CD14-positive monocyte (primary cell): ENCODE measurements around the gene MBNL2. TPM values are rescaled to one million over a fixed set of nuclear protein-coding genes. Genes with fewer than 3 reads are reported as not detected.
A peak's percentile ranks its signal among the peaks of the same experiment; 100 is the strongest.

Experiments
- DNase-seq, 3 donors: peaks; one replicate each; pipeline ENCODE4 v3.0.0-alpha.2; 2011 to 2022
- H2AFZ ChIP-seq: 2 replicates; pipeline ENCODE4 v1.6.0; 2012; ENCODE audit warnings: mild to moderate bottlenecking, low read depth, low read length, inconsistent platforms; ENCODE audit not compliant: insufficient read depth, poor library complexity, severe bottlenecking
- H3K27ac ChIP-seq, 2 donors: 1 replicate in 1 of 2; 2 replicates in 1 of 2; pipeline ENCODE4 v1.5.1; 2012 to 2013; ENCODE audit warnings: low read length in 2 of 2, control low read depth in 1 of 2, inconsistent platforms in 1 of 2, low read depth in 1 of 2, mild to moderate bottlenecking in 1 of 2
- H3K27me3 ChIP-seq, 2 donors: one replicate each; pipeline versions ENCODE4 v1.6.0 to v1.6.1; 2011 to 2013; ENCODE audit warnings: low read length in 2 of 2; ENCODE audit not compliant: control insufficient read depth in 2 of 2, insufficient read depth in 2 of 2
- H3K36me3 ChIP-seq, 2 donors: replicated peaks in 1 of 2; 1 replicate in 1 of 2; 2 replicates in 1 of 2; pipeline versions ENCODE4 v1.5.1 to v1.6.1; 2012 to 2013; ENCODE audit warnings: low read length in 2 of 2, control low read depth in 1 of 2, inconsistent platforms in 1 of 2, mild to moderate bottlenecking in 1 of 2; ENCODE audit not compliant: insufficient read depth in 2 of 2, control insufficient read depth in 1 of 2
- H3K4me1 ChIP-seq, 2 donors: 1 replicate in 1 of 2; 2 replicates in 1 of 2; pipeline versions ENCODE4 v1.5.1 to v1.6.1; 2012 to 2013; ENCODE audit warnings: low read length in 2 of 2, control low read depth in 1 of 2, inconsistent platforms in 1 of 2, mild to moderate bottlenecking in 1 of 2, moderate library complexity in 1 of 2; ENCODE audit not compliant: insufficient read depth in 2 of 2, control insufficient read depth in 1 of 2
- H3K4me2 ChIP-seq: replicated peaks from 2 replicates; pipeline ENCODE3; 2012; ENCODE audit warnings: low read length, moderate library complexity, mild to moderate bottlenecking; ENCODE audit not compliant: poor library complexity, severe bottlenecking; ENCODE audit errors: extremely low read depth
- H3K4me3 ChIP-seq, 3 experiments: fragments of 200-600 bp in 1 of 3; sonication (generic) in 1 of 3; replicated peaks in 1 of 3; 1 replicate in 2 of 3; 2 replicates in 1 of 3; pipeline ENCODE4 v1.5.1; 2011 to 2013; ENCODE audit warnings: low read length in 3 of 3, mild to moderate bottlenecking in 3 of 3, control low read depth in 2 of 3, low read depth in 2 of 3, inconsistent platforms in 1 of 3, moderate library complexity in 1 of 3
- H3K79me2 ChIP-seq: 2 replicates; pipeline ENCODE4 v1.6.0; 2012; ENCODE audit warnings: mild to moderate bottlenecking, control low read depth, inconsistent platforms, low read length, moderate library complexity; ENCODE audit not compliant: insufficient read depth
- H3K9ac ChIP-seq: 2 replicates; pipeline ENCODE4 v1.6.0; 2017; ENCODE audit warnings: low read length, mild to moderate bottlenecking; ENCODE audit not compliant: insufficient read depth, poor library complexity, severe bottlenecking
- H3K9me3 ChIP-seq, 2 donors: replicated peaks in 1 of 2; 1 replicate in 1 of 2; 2 replicates in 1 of 2; pipeline versions ENCODE4 v1.5.1 to v1.6.1; 2012 to 2013; ENCODE audit warnings: low read length in 2 of 2, control low read depth in 1 of 2; ENCODE audit not compliant: control insufficient read depth in 1 of 2, insufficient read depth in 1 of 2
- H4K20me1 ChIP-seq: 2 replicates; pipeline ENCODE4 v1.6.0; 2012; ENCODE audit warnings: mild to moderate bottlenecking, low read length, control low read depth, moderate library complexity; ENCODE audit not compliant: insufficient read depth
- H3K27ac Mint-ChIP-seq, 7 donors: one replicate each; pipeline ENCODE4 v1.8.0; 2020; ENCODE audit warnings: mild to moderate bottlenecking in 7 of 7, mixed read lengths in 7 of 7, moderate library complexity in 6 of 7, inconsistent platforms in 2 of 7
- H3K27me3 Mint-ChIP-seq, 3 donors: one replicate each; pipeline ENCODE4 v1.8.0; 2021 to 2022; ENCODE audit warnings: low read depth in 3 of 3, mild to moderate bottlenecking in 3 of 3, mixed read lengths in 3 of 3, moderate library complexity in 3 of 3, inconsistent platforms in 1 of 3
- H3K36me3 Mint-ChIP-seq, 2 donors: one replicate each; pipeline ENCODE4 v1.8.0; 2020; ENCODE audit warnings: mixed read lengths in 2 of 2, inconsistent platforms in 1 of 2, mild to moderate bottlenecking in 1 of 2
- H3K4me1 Mint-ChIP-seq: one replicate; pipeline ENCODE4 v1.8.0; 2020; ENCODE audit warnings: mild to moderate bottlenecking, mixed read lengths
- H3K4me3 Mint-ChIP-seq, 2 donors: one replicate each; pipeline ENCODE4 v1.8.0; 2020; ENCODE audit warnings: mild to moderate bottlenecking in 2 of 2, mixed read lengths in 2 of 2, moderate library complexity in 1 of 2
- H3K9me3 Mint-ChIP-seq, 7 donors: one replicate each; pipeline ENCODE4 v1.8.0; 2020 to 2022; ENCODE audit warnings: mixed read lengths in 7 of 7, mild to moderate bottlenecking in 6 of 7, moderate library complexity in 6 of 7, inconsistent platforms in 2 of 7
- WGBS: methylation state at CpG from one replicate; pipeline ENCODE4 v1.1.5; 2013; ENCODE audit warnings: missing lambda C conversion rate; ENCODE audit not compliant: insufficient coverage; 5-methylcytosine and 5-hydroxymethylcytosine counted together
- intact Hi-C, 2 donors: fragments of 100-400 bp; cut with micrococcal nuclease; formaldehyde crosslinking; loops; one replicate each; pipeline versions ENCODE4 v1.15.0 to v1.15.1; 2023
- polyA plus RNA-seq, 3 donors: library from polyadenylated mRNA; depleted of rRNA in 1 of 3; unstranded in 2 of 3; stranded (reverse) in 1 of 3; fragments of 300-500 nt in 2 of 3; fragments of >200 nt in 1 of 3; fragmentation: Illumina TruSeq in 2 of 3; gene quantifications; 1 replicate in 2 of 3; 2 replicates in 1 of 3; pipeline ENCODE4 v1.2.3, GENCODE V29; 2012 to 2021
- TF ChIP-seq, protein P1 (sequence below): fragments of 200-600 bp; IDR thresholded peaks from one replicate; pipeline ENCODE4 v1.8.0; 2022; ENCODE audit warnings: antibody characterized with exemption, mild to moderate bottlenecking

Gene MBNL2
- polyA plus RNA-seq, 3 donors, result 8.5 to 15.5 (median 13.4) TPM

DNA sequence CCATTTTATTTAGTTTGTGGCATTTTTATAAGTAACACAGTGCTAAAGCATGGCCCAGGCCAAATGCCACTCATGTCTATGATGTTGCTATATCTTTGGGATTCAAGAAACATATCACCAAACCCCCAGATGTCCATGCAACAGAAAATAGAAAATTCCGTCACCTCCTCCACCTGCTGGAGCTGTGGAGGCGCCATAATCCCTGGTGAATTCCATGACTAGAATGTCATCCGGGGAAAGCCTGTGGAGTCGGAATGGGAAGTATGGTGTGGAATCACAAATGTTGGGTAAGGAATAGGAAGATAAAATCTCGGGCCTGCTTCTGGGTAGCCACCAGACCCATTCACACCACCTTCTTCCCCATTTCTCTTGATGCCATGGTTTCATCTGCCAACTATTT lies 160.1 kb downstream of the MBNL2 start:
- no peak for DNase-seq
- no peaks in the 10 kb centered on the region for H3K27me3 ChIP-seq
- no peaks in the 10 kb centered on the region for H3K27me3 Mint-ChIP-seq
- no peaks in the 10 kb centered on the region for H3K36me3 ChIP-seq
- no peaks in the 10 kb centered on the region for H4K20me1 ChIP-seq
- intact Hi-C loops, result loop anchor here in 1 of 2 donors (10.0 kb wide), 1 partner anchor 53 kb away; the partner anchor contains the start of gene RAP2A
- peaks cover 6% of the 10 kb centered on the region for H3K79me2 ChIP-seq
- no peak overlapping the region for H3K4me2 ChIP-seq
- WGBS, result no CpG with 5 or more reads among the region's 5 CpGs
- peaks cover 41% of the 10 kb centered on the region in 2 donors for H3K4me1 ChIP-seq
- peaks cover 20 to 21% of the 10 kb centered on the region in 2 donors for H3K36me3 Mint-ChIP-seq
- H3K9me3 ChIP-seq, result no peaks in the 10 kb centered on the region
- peak overlapping the region in 1 of 7 donors; percentile 50 for H3K27ac Mint-ChIP-seq
- H3K4me3 ChIP-seq, result no peak overlapping the region
- TF ChIP-seq, protein P1, sequence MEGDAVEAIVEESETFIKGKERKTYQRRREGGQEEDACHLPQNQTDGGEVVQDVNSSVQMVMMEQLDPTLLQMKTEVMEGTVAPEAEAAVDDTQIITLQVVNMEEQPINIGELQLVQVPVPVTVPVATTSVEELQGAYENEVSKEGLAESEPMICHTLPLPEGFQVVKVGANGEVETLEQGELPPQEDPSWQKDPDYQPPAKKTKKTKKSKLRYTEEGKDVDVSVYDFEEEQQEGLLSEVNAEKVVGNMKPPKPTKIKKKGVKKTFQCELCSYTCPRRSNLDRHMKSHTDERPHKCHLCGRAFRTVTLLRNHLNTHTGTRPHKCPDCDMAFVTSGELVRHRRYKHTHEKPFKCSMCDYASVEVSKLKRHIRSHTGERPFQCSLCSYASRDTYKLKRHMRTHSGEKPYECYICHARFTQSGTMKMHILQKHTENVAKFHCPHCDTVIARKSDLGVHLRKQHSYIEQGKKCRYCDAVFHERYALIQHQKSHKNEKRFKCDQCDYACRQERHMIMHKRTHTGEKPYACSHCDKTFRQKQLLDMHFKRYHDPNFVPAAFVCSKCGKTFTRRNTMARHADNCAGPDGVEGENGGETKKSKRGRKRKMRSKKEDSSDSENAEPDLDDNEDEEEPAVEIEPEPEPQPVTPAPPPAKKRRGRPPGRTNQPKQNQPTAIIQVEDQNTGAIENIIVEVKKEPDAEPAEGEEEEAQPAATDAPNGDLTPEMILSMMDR, result no peak
- H3K4me1 Mint-ChIP-seq, result peaks cover 44% of the 10 kb centered on the region
- H3K9ac ChIP-seq, result no peak overlapping the region
- H3K4me3 Mint-ChIP-seq, result no peak overlapping the region
- no peak overlapping the region for H2AFZ ChIP-seq
- H3K27ac ChIP-seq, result no peak overlapping the region
- peaks cover 0 to 4% (median 0%) of the 10 kb centered on the region in 7 donors for H3K9me3 Mint-ChIP-seq

DNA sequence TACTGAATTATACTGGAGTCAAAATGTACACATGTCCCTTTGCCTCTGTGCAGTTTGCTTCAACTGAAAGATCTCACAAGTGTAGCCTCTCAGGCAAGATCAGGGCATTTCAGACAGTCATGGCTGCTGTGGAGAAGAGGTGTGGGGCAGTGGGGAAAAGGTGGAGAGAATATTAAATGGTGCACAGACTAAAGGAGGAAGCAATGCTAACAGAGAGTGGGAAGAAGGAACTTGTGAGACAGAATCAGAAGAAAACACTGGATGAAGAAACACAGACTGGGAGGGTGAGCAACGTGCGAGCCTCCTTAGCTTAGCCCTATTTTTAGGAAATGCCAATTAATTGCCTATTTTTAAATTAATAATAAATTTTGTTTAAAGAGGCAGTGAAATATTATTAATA lies 162.2 kb downstream of the MBNL2 start:
- H3K36me3 ChIP-seq, result no peaks in the 10 kb centered on the region
- H3K27ac Mint-ChIP-seq, result peak overlapping the region; percentile 61 to 94 (median 87)
- no peaks in the 10 kb centered on the region for H3K27me3 ChIP-seq
- no peak overlapping the region for H2AFZ ChIP-seq
- H3K4me3 Mint-ChIP-seq, result peak overlapping the region in 1 of 2 donors; percentile 43
- peaks cover 18 to 22% of the 10 kb centered on the region in 2 donors for H3K36me3 Mint-ChIP-seq
- peak overlapping the region in 1 of 3 experiments; percentile 9 for H3K4me3 ChIP-seq
- intact Hi-C loops, result loop anchor here in 1 of 2 donors (10.0 kb wide), 1 partner anchor 50 kb away; the partner anchor contains the start of gene RAP2A
- no peaks in the 10 kb centered on the region for H3K9me3 ChIP-seq
- TF ChIP-seq, protein P1, result no peak
- H3K27ac ChIP-seq, result peak overlapping the region; percentile 24 to 68
- H3K4me1 ChIP-seq, result peaks cover 51 to 53% of the 10 kb centered on the region in 2 donors
- H3K9me3 Mint-ChIP-seq, result peaks cover 0 to 4% (median 0%) of the 10 kb centered on the region in 7 donors
- no peak overlapping the region for H3K9ac ChIP-seq
- peaks cover 54% of the 10 kb centered on the region for H3K4me1 Mint-ChIP-seq
- no CpG with 5 or more reads among the region's 2 CpGs for WGBS
- peak overlapping the region; percentile 37 for H3K4me2 ChIP-seq
- H3K27me3 Mint-ChIP-seq, result no peaks in the 10 kb centered on the region
- DNase-seq, result peak; percentile 9 to 45 (median 43)
- no peaks in the 10 kb centered on the region for H4K20me1 ChIP-seq
- peaks cover 6% of the 10 kb centered on the region for H3K79me2 ChIP-seq
